Thoracic aorta (tissue), 2 donors: ENCODE results near the gene MYRFL. TPM values are rescaled to one million over a fixed set of nuclear protein-coding genes. Genes with fewer than 3 reads are reported as not detected.

ENCODE experiments used
- ATAC-seq: fragments of 150-250 bp; one replicate; pipeline ENCODE4 v1.8.0; 2017; ENCODE audit warnings: low read depth; ENCODE audit not compliant: insufficient number of reproducible peaks, low FRiP score
- DNase-seq: peaks from one replicate; pipeline ENCODE4 v3.0.0-alpha.2; 2020; ENCODE audit warnings: low spot score
- H3K27ac ChIP-seq, 2 donors: fragments of 200-600 bp; sonication (generic); 1 replicate in 1 of 2; 2 replicates in 1 of 2; pipeline ENCODE4 v1.5.1; 2016; ENCODE audit warnings: mild to moderate bottlenecking in 2 of 2, moderate library complexity in 2 of 2
- H3K27me3 ChIP-seq: fragments of 200-600 bp; sonication (generic); replicated peaks from 2 replicates; pipeline ENCODE4 v1.6.0; 2016; ENCODE audit warnings: mild to moderate bottlenecking; ENCODE audit not compliant: insufficient read depth
- H3K36me3 ChIP-seq: fragments of 200-600 bp; sonication (generic); one replicate; pipeline ENCODE4 v1.5.1; 2016
- H3K4me1 ChIP-seq, 2 donors: fragments of 200-600 bp; sonication (generic); 1 replicate in 1 of 2; 2 replicates in 1 of 2; pipeline versions ENCODE4 v1.5.1 to v1.6.0; 2016; ENCODE audit warnings: low read depth in 2 of 2, mild to moderate bottlenecking in 1 of 2; ENCODE audit not compliant: control insufficient read depth in 1 of 2
- H3K4me3 ChIP-seq: fragments of 200-600 bp; sonication (generic); 2 replicates; pipeline ENCODE4 v1.5.1; 2016; ENCODE audit warnings: mild to moderate bottlenecking
- H3K9me3 ChIP-seq: fragments of 200-600 bp; sonication (generic); 2 replicates; pipeline ENCODE4 v1.5.1; 2016
- total RNA-seq, 2 donors: library from RNA; depleted of rRNA; stranded (reverse); fragments of >200 nt; gene quantifications; one replicate each; pipeline versions ENCODE4 v1.1.0 to v1.2.3, GENCODE V29; 2016
- TF ChIP-seq, protein P1 (sequence below): fragments of 200-600 bp; sonication (generic); IDR thresholded peaks from one replicate; pipeline ENCODE4 v1.5.1; 2019; ENCODE audit warnings: antibody characterized with exemption

MYRFL gene
- total RNA-seq, 2 donors from 2014 or later, result not detected

DNA sequence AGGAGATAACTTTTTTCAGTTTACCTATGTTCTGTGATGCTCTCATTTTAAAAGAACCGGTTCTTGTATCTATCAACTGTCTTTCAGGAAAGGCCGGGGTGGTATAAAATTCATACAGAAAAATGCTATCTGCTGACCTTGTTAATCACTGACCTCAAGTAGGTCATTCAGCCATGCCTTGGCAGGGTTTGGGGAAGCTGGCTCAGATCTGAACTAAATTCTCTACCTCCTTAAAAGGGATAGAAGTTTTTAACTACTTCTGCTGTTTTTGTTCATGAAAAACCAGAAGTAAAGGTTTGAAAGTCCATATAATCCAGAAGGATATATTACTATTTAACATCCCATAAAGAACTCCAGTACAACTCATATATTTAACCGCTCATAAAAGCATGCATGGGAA, 10.1 kb downstream of the MYRFL start:
- no peaks in the 10 kb centered on the region for H3K9me3 ChIP-seq
- H3K27me3 ChIP-seq, result no peaks in the 10 kb centered on the region
- peaks cover 4 to 17% of the 10 kb centered on the region in 2 donors for H3K4me1 ChIP-seq
- H3K36me3 ChIP-seq, result no peaks in the 10 kb centered on the region
- DNase-seq, result no peak
- H3K27ac ChIP-seq, result no peak overlapping the region
- no peak overlapping the region for H3K4me3 ChIP-seq
- no peak for ATAC-seq
- TF ChIP-seq, protein P1, sequence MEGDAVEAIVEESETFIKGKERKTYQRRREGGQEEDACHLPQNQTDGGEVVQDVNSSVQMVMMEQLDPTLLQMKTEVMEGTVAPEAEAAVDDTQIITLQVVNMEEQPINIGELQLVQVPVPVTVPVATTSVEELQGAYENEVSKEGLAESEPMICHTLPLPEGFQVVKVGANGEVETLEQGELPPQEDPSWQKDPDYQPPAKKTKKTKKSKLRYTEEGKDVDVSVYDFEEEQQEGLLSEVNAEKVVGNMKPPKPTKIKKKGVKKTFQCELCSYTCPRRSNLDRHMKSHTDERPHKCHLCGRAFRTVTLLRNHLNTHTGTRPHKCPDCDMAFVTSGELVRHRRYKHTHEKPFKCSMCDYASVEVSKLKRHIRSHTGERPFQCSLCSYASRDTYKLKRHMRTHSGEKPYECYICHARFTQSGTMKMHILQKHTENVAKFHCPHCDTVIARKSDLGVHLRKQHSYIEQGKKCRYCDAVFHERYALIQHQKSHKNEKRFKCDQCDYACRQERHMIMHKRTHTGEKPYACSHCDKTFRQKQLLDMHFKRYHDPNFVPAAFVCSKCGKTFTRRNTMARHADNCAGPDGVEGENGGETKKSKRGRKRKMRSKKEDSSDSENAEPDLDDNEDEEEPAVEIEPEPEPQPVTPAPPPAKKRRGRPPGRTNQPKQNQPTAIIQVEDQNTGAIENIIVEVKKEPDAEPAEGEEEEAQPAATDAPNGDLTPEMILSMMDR, result no peak

DNA sequence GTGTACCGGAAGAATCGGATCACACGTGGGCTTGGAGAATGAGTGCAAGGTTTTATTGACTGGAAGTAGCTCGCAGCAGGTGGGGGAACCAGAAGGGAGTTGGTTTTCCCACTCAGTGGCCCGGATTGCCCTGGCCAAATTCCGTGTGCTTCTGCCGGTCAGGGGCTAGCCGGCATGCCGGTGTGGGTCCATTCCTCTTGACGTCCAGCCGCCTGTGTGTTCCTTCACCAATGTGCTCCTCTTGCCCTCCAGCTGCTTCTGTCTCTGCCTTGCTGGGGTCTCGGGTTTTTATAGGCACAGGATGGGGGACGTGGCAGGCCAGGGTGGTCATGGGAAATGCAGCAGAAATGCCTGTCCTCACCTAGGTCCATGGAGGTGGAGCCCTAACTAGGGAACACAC, 11.0 kb downstream of the MYRFL start:
- Histone ChIP-seq H3K27ac (no peak overlapping the region), H3K4me1 (peaks cover 4 to 17% of the 10 kb centered on the region in 2 donors), H3K36me3 (no peaks in the 10 kb centered on the region), H3K27me3 (no peaks in the 10 kb centered on the region), H3K4me3 (no peak overlapping the region), H3K9me3 (no peaks in the 10 kb centered on the region)
- DNase-seq (no peak), ATAC-seq (no peak)
- TF ChIP-seq, protein P1, result no peak

DNA sequence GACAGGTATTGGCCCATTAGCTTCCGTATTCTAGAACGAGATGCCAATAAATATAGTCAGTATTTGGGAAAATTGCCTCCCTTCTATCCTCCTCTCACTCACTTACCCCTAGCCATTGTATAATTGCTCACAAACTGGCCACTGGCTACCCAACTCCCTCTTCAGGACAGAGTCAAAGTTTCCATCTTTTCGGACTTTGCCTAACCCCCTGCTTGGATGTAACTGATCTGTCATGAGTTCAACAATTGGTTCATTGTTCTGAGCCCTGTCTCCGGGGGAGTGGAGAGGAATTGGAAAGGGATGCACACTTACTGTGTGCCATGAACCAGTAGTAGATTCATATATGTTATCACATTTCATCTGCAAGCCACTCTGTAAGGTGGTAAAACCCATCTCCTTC, 12.2 kb downstream of the MYRFL start:
- Histone ChIP-seq H3K9me3 (no peaks in the 10 kb centered on the region), H3K27me3 (no peaks in the 10 kb centered on the region), H3K27ac (no peak overlapping the region), H3K36me3 (no peaks in the 10 kb centered on the region), H3K4me1 (peaks cover 4 to 17% of the 10 kb centered on the region in 2 donors), H3K4me3 (no peak overlapping the region)
- ATAC-seq (no peak), DNase-seq (no peak)
- TF ChIP-seq, protein P1, result no peak

DNA sequence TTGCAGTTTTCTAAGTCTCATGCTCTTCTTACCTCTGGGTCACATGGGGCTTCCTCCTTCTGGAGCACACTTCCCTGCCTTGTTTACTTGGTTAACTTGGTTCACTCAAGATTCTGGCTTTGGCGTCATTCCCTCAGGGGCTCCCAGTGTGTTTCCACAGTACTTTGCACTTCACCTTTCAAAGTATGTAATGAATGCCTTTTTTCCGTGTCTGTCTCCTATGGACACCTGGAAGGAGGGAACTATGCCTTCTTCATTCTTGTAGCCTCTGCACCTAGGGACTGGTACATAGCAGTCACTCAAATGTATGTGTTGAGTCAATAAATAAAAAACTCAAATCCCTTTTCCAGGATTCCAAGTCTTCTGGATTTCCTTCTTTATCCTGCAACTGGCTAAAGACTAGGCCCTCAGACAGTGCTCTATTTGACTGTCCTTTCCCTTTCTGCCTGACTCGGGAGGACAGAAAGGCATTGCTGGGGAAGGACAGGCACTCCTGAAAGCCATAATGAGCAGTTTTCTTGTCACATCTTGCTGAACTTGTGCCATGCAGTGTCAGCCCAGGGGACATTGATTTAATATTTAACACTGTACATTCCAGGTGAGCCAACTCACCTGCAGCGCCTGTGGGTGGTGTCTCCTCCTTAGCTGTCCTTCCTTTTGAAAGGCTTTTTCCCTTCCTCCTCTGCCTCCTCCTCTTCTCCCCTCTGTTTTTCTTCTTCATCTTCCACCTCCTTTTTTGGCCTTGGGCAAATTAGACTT, 12.8 kb downstream of the MYRFL start:
- DNase-seq, result no peak
- no peak overlapping the region for H3K4me3 ChIP-seq
- ATAC-seq, result no peak
- peaks cover 4 to 17% of the 10 kb centered on the region in 2 donors for H3K4me1 ChIP-seq
- TF ChIP-seq, protein P1, result no peak
- no peaks in the 10 kb centered on the region for H3K27me3 ChIP-seq
- H3K27ac ChIP-seq, result no peak overlapping the region
- H3K9me3 ChIP-seq, result no peaks in the 10 kb centered on the region
- no peaks in the 10 kb centered on the region for H3K36me3 ChIP-seq

DNA sequence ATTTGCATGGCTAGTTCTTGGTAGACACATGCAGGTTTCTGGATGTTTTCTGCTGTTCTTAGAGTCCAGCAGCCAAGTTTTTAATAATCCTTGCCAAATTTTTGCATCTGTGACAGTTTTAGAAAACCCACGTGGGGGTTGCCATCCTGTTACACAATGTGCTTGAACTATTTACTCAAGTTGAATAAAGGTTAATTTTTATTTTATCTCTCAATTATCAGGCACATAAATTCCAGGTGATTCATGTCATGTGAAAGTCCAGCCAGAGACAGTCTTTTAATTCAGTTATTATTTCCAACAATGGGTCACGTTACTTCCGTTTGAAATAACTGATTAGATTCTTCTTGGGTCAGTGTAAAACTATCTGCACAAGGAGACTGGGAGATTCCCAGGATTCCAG, 15.7 kb downstream of the MYRFL start:
- no peak for DNase-seq
- no peak overlapping the region for H3K27ac ChIP-seq
- no peaks in the 10 kb centered on the region for H3K4me1 ChIP-seq
- no peak for ATAC-seq
- TF ChIP-seq, protein P1, result no peak
- H3K36me3 ChIP-seq, result no peaks in the 10 kb centered on the region
- no peaks in the 10 kb centered on the region for H3K27me3 ChIP-seq
- H3K4me3 ChIP-seq, result no peak overlapping the region
- no peaks in the 10 kb centered on the region for H3K9me3 ChIP-seq
